Muscle layer of duodenum (tissue), 2 donors: Measurements from ENCODE around the gene CASP5.
A peak's percentile ranks its signal among the peaks of the same experiment; 100 is the strongest.

Experiments
- H3K27ac ChIP-seq: one replicate; pipeline ENCODE4 v1.7.0; 2013; ENCODE audit warnings: mild to moderate bottlenecking, low read length
- H3K27me3 ChIP-seq: one replicate; pipeline ENCODE4 v1.7.0; 2013; ENCODE audit warnings: low read depth, mild to moderate bottlenecking, control low read depth, low read length
- H3K36me3 ChIP-seq, 2 donors: one replicate each; pipeline ENCODE4 v1.7.0; 2013; ENCODE audit warnings: low read length in 2 of 2, control low read depth in 1 of 2, mild to moderate bottlenecking in 1 of 2; ENCODE audit not compliant: insufficient read depth in 2 of 2, control insufficient read depth in 1 of 2
- H3K4me1 ChIP-seq, 2 donors: one replicate each; pipeline ENCODE4 v1.7.0; 2013; ENCODE audit warnings: low read length in 2 of 2, mild to moderate bottlenecking in 2 of 2, control low read depth in 1 of 2, moderate library complexity in 1 of 2; ENCODE audit not compliant: insufficient read depth in 2 of 2, control insufficient read depth in 1 of 2
- H3K4me3 ChIP-seq, 2 donors: one replicate each; pipeline ENCODE4 v1.7.0; 2013; ENCODE audit warnings: low read length in 2 of 2, low read depth in 1 of 2, mild to moderate bottlenecking in 1 of 2
- H3K9me3 ChIP-seq, 2 donors: one replicate each; pipeline ENCODE4 v1.7.0; 2013; ENCODE audit warnings: low read length in 2 of 2, control low read depth in 1 of 2, mild to moderate bottlenecking in 1 of 2; ENCODE audit not compliant: control insufficient read depth in 1 of 2
- donor health status: healthy.

CASP5 gene

DNA sequence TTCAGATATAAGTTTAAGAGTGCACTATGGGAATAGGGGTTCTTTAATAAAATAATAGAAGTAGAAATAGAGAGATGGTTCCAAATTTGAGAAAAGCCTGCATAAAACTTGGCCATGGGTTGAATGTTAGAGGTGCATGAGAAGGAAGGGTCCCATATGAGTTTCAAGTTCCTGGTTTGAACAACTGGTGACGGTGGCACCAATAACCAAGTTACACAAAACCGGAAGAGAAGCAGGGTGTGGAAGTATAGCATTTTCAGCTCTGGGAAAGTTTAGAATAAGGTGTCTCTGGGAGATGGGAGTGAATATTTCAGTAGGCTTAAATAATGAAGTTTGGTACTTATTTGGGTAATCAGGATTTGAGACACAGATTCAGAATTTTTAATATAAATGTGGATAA, 9.5 kb upstream of the CASP5 start:
- Histone ChIP-seq H3K36me3 (peaks cover 22 to 33% of the 10 kb centered on the region in 2 donors), H3K27me3 (no peaks in the 10 kb centered on the region), H3K27ac (peak overlapping the region; percentile 91), H3K4me3 (peak overlapping the region; percentile 61 to 72), H3K9me3 (no peaks in the 10 kb centered on the region), H3K4me1 (peaks cover 0 to 2% of the 10 kb centered on the region in 2 donors)

DNA sequence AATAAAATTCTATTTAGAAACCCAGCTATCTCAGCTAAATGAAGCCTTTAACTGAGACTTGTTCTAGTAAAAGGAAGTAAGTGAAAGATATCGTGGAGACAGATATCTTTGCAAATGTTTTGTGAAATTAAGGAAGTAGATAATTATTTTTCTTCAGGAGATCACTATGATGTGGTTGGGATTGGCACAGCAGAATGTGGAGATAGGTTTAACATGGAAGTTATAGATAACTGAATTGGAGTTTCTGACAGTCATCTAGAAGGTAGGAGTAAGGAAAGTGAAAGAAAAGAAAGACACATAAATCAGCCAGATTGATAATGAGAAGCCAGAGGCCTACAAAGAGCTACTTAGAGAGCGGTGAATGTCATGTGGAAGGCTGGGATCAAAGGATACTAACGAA, 4.7 kb upstream of the CASP5 start:
- no peak overlapping the region for H3K4me3 ChIP-seq
- no peak overlapping the region for H3K27ac ChIP-seq
- no peaks in the 10 kb centered on the region for H3K27me3 ChIP-seq
- no peaks in the 10 kb centered on the region for H3K9me3 ChIP-seq
- peaks cover 34 to 50% of the 10 kb centered on the region in 2 donors for H3K36me3 ChIP-seq
- no peaks in the 10 kb centered on the region for H3K4me1 ChIP-seq

DNA sequence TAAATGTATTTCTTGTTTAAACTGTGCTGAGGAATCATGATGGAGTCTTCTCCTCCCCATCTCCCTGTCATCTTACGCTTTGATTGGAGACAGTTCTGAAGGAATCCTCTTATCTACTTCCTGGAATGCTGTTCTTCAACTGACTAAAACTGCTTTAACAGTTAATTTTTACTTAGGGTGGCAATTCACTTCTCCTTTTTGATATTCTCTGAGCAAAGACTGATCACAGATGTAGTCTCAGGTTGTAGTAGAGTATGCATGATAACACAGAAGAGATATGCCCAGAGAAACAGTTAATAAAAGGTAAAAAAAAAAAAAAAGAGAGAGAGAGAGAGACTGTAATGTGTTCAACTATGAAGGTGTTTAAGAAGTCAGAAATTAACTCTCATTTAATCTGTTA, 1.4 kb upstream of the CASP5 start:
- Histone ChIP-seq H3K27me3 (no peaks in the 10 kb centered on the region), H3K4me1 (no peaks in the 10 kb centered on the region), H3K36me3 (peaks cover 18 to 32% of the 10 kb centered on the region in 2 donors), H3K9me3 (no peaks in the 10 kb centered on the region), H3K27ac (no peak overlapping the region), H3K4me3 (no peak overlapping the region)

DNA sequence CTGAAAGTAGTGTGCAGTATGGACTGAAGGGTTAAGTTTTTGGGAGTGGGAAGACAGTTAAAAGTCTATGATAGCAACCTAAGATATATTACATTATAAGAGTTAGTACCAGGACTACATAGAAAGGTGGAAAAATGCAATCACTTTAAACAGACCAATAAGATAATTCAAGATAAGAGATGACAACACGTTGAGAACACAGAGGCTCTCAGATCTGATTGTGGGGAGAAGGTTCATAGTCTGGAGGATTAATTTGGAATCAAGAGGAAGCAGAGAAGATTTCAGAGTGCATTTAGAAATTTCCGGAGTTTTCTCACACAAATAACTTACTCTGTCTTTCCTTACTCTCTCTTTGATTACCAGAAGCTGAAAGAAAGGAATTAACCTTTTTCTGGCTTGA, 441 bp downstream of the CASP5 start:
- Histone ChIP-seq H3K27ac (no peak overlapping the region), H3K36me3 (peaks cover 12 to 18% of the 10 kb centered on the region in 2 donors), H3K27me3 (no peaks in the 10 kb centered on the region), H3K4me1 (no peaks in the 10 kb centered on the region), H3K4me3 (no peak overlapping the region), H3K9me3 (no peaks in the 10 kb centered on the region)

DNA sequence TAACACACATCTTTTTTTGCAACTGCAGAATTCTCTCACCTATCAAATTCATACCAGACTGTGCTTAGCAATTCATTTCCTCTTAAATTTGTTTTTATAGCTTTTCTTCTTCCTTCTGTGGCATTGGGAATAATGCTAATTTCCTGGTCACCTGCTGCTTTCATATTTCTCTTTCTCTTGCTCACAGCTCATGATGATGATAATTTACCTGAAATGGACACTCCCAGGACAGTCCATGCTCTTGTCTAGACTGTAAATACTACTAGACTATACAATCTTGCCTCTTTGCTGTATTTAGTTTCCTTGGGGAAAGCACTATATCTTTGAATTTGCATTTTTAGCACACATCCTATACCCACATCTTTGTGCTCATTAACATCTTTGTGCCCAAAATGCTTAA, 15.5 kb downstream of the CASP5 start:
- no peaks in the 10 kb centered on the region for H3K27me3 ChIP-seq
- H3K9me3 ChIP-seq, result no peaks in the 10 kb centered on the region
- H3K4me1 ChIP-seq, result no peaks in the 10 kb centered on the region
- H3K27ac ChIP-seq, result no peak overlapping the region
- H3K4me3 ChIP-seq, result no peak overlapping the region
- H3K36me3 ChIP-seq, result no peaks in the 10 kb centered on the region

DNA sequence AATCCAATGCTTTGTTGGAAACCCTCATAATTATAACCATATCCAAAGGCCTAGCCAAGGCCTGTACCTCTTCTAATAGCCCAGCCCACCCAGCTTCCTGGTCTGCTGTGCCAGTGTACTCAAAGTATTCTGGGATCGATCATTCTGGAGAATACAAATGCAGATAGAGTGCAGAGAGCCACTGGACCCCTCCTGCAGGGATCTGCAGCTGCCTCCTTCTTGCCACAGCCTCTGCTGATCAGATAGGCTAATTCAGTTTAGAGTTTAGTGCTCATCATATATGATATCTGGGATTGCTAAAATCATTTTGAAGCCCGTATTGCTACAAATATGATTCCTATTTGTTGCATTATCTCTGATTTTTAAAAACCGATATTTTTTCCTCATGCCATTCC, 17.5 kb downstream of the CASP5 start:
- H3K27ac ChIP-seq, result no peak overlapping the region
- H3K4me3 ChIP-seq, result no peak overlapping the region
- H3K36me3 ChIP-seq, result no peaks in the 10 kb centered on the region
- H3K4me1 ChIP-seq, result no peaks in the 10 kb centered on the region
- H3K9me3 ChIP-seq, result no peaks in the 10 kb centered on the region
- H3K27me3 ChIP-seq, result no peaks in the 10 kb centered on the region

DNA sequence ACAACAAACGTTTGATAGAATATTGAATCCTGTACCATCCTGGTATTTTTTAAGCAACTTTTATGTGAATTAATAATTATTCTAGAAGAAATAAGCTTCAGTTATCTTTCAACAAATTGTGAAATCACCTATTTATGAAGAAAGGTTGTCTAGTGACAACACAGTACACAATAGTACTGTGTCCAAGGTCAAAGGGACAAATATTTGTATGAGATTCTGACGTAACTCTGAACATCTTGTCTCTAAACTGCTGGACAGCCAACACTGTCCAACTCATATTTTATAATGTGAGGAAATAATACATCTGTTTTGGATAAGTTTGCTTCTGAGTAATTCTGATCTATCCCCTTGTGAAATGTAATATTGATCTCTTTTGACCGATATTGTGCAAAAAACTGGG, 18.9 kb downstream of the CASP5 start:
- Histone ChIP-seq H3K4me1 (no peaks in the 10 kb centered on the region), H3K27me3 (no peaks in the 10 kb centered on the region), H3K4me3 (no peak overlapping the region), H3K27ac (no peak overlapping the region), H3K36me3 (no peaks in the 10 kb centered on the region), H3K9me3 (no peaks in the 10 kb centered on the region)

DNA sequence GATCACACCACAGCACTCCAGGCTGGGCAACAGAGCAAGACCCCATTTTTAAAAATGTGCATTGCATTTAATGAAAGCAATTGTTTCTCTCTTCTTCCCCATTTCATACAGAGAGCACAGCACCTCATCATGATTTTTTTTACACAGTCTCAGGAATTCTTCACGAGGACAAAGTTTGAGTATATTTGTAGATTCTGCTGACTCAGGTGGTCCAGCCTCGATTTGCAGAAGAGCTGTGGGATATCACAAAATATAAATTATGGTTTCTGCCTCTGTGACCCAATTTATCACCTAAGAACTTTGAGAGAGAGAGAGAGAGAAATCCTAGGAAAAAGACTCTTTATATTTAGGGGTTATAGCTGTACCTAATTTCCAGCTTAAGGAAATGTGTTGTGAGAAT, 19.8 kb downstream of the CASP5 start:
- no peaks in the 10 kb centered on the region for H3K4me1 ChIP-seq
- H3K9me3 ChIP-seq, result no peaks in the 10 kb centered on the region
- H3K27ac ChIP-seq, result no peak overlapping the region
- no peaks in the 10 kb centered on the region for H3K36me3 ChIP-seq
- H3K4me3 ChIP-seq, result no peak overlapping the region
- no peaks in the 10 kb centered on the region for H3K27me3 ChIP-seq

DNA sequence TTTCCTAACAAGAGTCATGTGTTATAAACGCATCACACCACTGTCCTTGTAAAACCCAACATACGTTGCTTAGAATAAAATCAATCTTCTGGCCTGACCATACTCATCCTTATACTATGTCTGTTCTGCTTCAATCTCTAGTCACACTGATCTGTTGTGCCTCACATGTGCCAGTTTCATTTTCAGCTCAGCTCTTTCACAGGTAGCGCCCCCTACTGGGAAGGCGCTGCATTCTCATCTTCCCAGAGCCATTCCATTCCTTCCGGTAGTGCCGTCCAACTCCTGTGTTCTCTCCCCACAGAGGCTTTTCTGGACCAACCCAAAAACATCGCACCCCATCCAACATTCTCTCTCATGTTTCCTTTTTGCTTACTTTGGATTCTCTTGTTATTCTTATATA, 22.2 kb downstream of the CASP5 start:
- no peak overlapping the region for H3K4me3 ChIP-seq
- H3K9me3 ChIP-seq, result no peaks in the 10 kb centered on the region

DNA sequence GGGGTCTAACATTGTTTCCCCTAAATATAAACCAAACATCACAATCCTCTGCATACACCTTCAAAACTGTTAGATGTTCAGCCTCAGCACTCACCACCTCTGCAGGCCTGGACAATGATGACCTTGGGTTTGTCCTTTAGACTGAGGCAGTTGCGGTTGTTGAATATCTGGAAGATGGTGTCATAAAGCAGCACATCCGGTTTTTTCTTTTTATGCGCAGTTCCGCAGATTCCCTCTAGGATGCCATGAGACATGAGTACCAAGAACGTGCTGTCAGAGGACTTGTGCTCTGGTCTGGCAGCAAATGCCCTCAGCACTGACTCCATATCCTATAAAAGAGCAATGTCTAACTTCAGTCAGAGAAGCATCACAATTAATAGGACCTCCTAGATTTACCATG, 22.8 kb downstream of the CASP5 start:
- H3K27ac ChIP-seq, result no peak overlapping the region
- H3K27me3 ChIP-seq, result no peaks in the 10 kb centered on the region
- no peaks in the 10 kb centered on the region for H3K4me1 ChIP-seq
- no peaks in the 10 kb centered on the region for H3K9me3 ChIP-seq
- H3K4me3 ChIP-seq, result no peak overlapping the region
- no peaks in the 10 kb centered on the region for H3K36me3 ChIP-seq

More for the DNA sequence above, 22.2 kb downstream of the CASP5 start:
- Histone ChIP-seq H3K27me3 (no peaks in the 10 kb centered on the region), H3K36me3 (no peaks in the 10 kb centered on the region), H3K4me1 (no peaks in the 10 kb centered on the region), H3K27ac (no peak overlapping the region)

DNA sequence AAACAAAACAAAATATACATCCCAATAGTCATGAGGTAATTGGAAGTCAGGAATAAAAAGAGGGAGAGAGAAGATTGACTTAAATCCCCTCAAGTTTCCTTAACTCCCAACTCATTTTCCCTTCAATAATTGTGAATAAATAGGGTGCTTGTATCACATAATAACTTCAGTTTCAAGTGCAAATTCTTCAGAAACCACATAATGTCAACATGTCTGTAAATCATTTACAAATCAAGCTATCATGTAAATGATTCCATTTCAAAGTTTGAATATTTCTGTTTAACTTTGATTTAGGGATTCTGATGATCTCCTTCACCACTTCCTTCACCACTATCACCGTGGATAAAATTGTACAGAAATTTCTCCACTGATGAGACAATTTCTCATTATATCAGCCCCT, 23.2 kb downstream of the CASP5 start:
- no peak overlapping the region for H3K27ac ChIP-seq
- no peaks in the 10 kb centered on the region for H3K4me1 ChIP-seq
- H3K27me3 ChIP-seq, result no peaks in the 10 kb centered on the region
- no peaks in the 10 kb centered on the region for H3K9me3 ChIP-seq
- no peak overlapping the region for H3K4me3 ChIP-seq
- no peaks in the 10 kb centered on the region for H3K36me3 ChIP-seq

DNA sequence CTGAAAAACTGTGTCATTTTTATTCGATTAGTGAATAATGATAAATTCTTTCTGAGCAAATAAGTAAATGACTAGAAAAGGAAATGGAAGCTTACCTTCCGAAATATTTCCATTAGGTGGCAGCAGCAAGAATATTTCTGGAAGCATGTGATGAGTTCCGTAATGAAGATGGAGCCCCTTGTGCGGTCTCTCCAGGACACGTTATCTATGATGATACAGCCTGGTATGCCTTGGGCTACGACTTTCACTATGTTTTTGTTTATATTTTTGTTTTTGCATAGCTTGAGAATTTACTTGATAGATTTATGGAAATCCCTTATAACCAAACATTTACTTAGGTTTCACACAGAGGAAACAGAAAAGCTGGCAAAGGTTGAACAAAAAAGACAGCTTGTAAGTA, 25.7 kb downstream of the CASP5 start:
- Histone ChIP-seq H3K27ac (no peak overlapping the region), H3K4me1 (no peaks in the 10 kb centered on the region)

More for the DNA sequence above, 25.7 kb downstream of the CASP5 start:
- no peak overlapping the region for H3K4me3 ChIP-seq
- no peaks in the 10 kb centered on the region for H3K27me3 ChIP-seq
- no peaks in the 10 kb centered on the region for H3K9me3 ChIP-seq
- no peaks in the 10 kb centered on the region for H3K36me3 ChIP-seq
